ENCODE results near the gene C5orf46. TPM values are rescaled to one million over a fixed set of nuclear protein-coding genes. Genes with fewer than 3 reads are reported as not detected.

The C5orf46 gene
- total RNA-seq, 1 experiment from 2014 or later = not detected

GRCh38 chr5:147851578-147851977 lies 54.8 kb downstream of the C5orf46 start (continued):
- TF ChIP-seq, protein P1, sequence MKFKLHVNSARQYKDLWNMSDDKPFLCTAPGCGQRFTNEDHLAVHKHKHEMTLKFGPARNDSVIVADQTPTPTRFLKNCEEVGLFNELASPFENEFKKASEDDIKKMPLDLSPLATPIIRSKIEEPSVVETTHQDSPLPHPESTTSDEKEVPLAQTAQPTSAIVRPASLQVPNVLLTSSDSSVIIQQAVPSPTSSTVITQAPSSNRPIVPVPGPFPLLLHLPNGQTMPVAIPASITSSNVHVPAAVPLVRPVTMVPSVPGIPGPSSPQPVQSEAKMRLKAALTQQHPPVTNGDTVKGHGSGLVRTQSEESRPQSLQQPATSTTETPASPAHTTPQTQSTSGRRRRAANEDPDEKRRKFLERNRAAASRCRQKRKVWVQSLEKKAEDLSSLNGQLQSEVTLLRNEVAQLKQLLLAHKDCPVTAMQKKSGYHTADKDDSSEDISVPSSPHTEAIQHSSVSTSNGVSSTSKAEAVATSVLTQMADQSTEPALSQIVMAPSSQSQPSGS (CRISPR knock-in tag; IDR thresholded peaks at IDR 0.05; ENCODE audit: borderline replicate concordance, low read depth) = no peak
- TF ChIP-seq GABPB1 (CRISPR knock-in tag; IDR thresholded peaks at IDR 0.05) = no peak

DNA sequence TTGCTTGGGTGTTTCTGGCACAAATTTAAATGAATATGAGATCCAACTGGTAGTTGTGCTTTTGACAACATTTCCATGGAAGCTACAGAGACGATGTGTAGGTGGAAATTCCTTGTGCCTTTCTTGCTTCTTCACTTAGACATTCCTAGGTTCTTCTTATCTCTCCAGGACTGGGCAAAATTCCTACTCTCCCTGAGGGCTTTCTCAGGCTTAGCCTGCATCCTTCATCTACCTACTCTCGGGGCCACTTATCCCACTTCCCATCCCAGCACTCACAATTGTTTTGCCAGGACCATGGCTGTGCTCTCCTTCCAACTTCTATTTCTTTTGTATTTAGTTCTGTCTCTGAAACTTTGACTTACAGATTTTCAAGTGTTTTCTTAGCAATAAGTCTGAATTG lies 57.1 kb downstream of the C5orf46 start:
- no peak overlapping the region for H3K27ac Mint-ChIP-seq
- no peak overlapping the region for H3K4me3 Mint-ChIP-seq
- ATAC-seq (no peak), DNase-seq (ENCODE audit: low spot score) (no peak)
- peaks cover 10% of the 10 kb centered on the region for H3K4me1 Mint-ChIP-seq
- TF ChIP-seq GRHL2 (CRISPR knock-in tag; IDR thresholded peaks at IDR 0.05; ENCODE audit: insufficient replicate concordance, severe bottlenecking) (no peak), CBFB (CRISPR knock-in tag; IDR thresholded peaks at IDR 0.05; ENCODE audit: low read depth) (no peak), ETV6 (CRISPR knock-in tag; IDR thresholded peaks at IDR 0.05) (no peak), ZNF317 (CRISPR knock-in tag; IDR thresholded peaks at IDR 0.05; ENCODE audit: borderline replicate concordance, low read depth) (no peak), ZNF423 (CRISPR knock-in tag; IDR thresholded peaks at IDR 0.05) (no peak), MYBL2 (CRISPR knock-in tag; IDR thresholded peaks at IDR 0.05) (no peak), STAT6 (CRISPR knock-in tag; conservative IDR thresholded peaks at IDR 0.05; ENCODE audit: low read depth) (no peak), HMGA2 (CRISPR knock-in tag; IDR thresholded peaks at IDR 0.05) (no peak), FOXJ3 (CRISPR knock-in tag; IDR thresholded peaks at IDR 0.05; ENCODE audit: borderline replicate concordance) (no peak), NR2C2 (CRISPR knock-in tag; IDR thresholded peaks at IDR 0.05) (no peak), ZNF671 (CRISPR knock-in tag; IDR thresholded peaks at IDR 0.05) (no peak)
- TF ChIP-seq, protein P2, sequence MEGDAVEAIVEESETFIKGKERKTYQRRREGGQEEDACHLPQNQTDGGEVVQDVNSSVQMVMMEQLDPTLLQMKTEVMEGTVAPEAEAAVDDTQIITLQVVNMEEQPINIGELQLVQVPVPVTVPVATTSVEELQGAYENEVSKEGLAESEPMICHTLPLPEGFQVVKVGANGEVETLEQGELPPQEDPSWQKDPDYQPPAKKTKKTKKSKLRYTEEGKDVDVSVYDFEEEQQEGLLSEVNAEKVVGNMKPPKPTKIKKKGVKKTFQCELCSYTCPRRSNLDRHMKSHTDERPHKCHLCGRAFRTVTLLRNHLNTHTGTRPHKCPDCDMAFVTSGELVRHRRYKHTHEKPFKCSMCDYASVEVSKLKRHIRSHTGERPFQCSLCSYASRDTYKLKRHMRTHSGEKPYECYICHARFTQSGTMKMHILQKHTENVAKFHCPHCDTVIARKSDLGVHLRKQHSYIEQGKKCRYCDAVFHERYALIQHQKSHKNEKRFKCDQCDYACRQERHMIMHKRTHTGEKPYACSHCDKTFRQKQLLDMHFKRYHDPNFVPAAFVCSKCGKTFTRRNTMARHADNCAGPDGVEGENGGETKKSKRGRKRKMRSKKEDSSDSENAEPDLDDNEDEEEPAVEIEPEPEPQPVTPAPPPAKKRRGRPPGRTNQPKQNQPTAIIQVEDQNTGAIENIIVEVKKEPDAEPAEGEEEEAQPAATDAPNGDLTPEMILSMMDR (IDR thresholded peaks at IDR 0.05) = no peak
- TF ChIP-seq, protein P3, sequence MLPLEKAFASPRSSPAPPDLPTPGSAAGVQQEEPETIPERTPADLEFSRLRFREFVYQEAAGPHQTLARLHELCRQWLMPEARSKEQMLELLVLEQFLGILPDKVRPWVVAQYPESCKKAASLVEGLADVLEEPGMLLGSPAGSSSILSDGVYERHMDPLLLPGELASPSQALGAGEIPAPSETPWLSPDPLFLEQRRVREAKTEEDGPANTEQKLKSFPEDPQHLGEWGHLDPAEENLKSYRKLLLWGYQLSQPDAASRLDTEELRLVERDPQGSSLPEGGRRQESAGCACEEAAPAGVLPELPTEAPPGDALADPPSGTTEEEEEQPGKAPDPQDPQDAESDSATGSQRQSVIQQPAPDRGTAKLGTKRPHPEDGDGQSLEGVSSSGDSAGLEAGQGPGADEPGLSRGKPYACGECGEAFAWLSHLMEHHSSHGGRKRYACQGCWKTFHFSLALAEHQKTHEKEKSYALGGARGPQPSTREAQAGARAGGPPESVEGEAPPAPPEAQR (CRISPR knock-in tag; IDR thresholded peaks at IDR 0.05) = no peak
- TF ChIP-seq, protein P4, sequence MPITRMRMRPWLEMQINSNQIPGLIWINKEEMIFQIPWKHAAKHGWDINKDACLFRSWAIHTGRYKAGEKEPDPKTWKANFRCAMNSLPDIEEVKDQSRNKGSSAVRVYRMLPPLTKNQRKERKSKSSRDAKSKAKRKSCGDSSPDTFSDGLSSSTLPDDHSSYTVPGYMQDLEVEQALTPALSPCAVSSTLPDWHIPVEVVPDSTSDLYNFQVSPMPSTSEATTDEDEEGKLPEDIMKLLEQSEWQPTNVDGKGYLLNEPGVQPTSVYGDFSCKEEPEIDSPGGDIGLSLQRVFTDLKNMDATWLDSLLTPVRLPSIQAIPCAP (CRISPR knock-in tag; IDR thresholded peaks at IDR 0.05) = no peak
- TF ChIP-seq, protein P5, sequence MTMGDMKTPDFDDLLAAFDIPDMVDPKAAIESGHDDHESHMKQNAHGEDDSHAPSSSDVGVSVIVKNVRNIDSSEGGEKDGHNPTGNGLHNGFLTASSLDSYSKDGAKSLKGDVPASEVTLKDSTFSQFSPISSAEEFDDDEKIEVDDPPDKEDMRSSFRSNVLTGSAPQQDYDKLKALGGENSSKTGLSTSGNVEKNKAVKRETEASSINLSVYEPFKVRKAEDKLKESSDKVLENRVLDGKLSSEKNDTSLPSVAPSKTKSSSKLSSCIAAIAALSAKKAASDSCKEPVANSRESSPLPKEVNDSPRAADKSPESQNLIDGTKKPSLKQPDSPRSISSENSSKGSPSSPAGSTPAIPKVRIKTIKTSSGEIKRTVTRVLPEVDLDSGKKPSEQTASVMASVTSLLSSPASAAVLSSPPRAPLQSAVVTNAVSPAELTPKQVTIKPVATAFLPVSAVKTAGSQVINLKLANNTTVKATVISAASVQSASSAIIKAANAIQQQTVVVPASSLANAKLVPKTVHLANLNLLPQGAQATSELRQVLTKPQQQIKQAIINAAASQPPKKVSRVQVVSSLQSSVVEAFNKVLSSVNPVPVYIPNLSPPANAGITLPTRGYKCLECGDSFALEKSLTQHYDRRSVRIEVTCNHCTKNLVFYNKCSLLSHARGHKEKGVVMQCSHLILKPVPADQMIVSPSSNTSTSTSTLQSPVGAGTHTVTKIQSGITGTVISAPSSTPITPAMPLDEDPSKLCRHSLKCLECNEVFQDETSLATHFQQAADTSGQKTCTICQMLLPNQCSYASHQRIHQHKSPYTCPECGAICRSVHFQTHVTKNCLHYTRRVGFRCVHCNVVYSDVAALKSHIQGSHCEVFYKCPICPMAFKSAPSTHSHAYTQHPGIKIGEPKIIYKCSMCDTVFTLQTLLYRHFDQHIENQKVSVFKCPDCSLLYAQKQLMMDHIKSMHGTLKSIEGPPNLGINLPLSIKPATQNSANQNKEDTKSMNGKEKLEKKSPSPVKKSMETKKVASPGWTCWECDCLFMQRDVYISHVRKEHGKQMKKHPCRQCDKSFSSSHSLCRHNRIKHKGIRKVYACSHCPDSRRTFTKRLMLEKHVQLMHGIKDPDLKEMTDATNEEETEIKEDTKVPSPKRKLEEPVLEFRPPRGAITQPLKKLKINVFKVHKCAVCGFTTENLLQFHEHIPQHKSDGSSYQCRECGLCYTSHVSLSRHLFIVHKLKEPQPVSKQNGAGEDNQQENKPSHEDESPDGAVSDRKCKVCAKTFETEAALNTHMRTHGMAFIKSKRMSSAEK (CRISPR knock-in tag; IDR thresholded peaks at IDR 0.05; ENCODE audit: borderline replicate concordance) = no peak
- ChIA-PET POLR2A (no interaction called here), CTCF (interaction anchor here (0.6 kb wide), 1 partner anchor 9 kb away, joined by 3 read pairs; no protein-coding TSS in a partner anchor)
- H3K9me3 Mint-ChIP-seq = peaks cover 4% of the 10 kb centered on the region; the same call in 1 of the 2 replicates
- H3K27me3 Mint-ChIP-seq (ENCODE audit: low read depth) = peaks cover 7% of the 10 kb centered on the region
- H3K36me3 Mint-ChIP-seq = no peaks in the 10 kb centered on the region

Measured in WTC11 (cell line).